ENCODE results near the gene LARP4B.
"Not testable (repeated sequence)": the region's sequence is repeated elsewhere in the genome, so short reads cannot be mapped to it uniquely, and the experiment has no call there.

LARP4B gene

DNA sequence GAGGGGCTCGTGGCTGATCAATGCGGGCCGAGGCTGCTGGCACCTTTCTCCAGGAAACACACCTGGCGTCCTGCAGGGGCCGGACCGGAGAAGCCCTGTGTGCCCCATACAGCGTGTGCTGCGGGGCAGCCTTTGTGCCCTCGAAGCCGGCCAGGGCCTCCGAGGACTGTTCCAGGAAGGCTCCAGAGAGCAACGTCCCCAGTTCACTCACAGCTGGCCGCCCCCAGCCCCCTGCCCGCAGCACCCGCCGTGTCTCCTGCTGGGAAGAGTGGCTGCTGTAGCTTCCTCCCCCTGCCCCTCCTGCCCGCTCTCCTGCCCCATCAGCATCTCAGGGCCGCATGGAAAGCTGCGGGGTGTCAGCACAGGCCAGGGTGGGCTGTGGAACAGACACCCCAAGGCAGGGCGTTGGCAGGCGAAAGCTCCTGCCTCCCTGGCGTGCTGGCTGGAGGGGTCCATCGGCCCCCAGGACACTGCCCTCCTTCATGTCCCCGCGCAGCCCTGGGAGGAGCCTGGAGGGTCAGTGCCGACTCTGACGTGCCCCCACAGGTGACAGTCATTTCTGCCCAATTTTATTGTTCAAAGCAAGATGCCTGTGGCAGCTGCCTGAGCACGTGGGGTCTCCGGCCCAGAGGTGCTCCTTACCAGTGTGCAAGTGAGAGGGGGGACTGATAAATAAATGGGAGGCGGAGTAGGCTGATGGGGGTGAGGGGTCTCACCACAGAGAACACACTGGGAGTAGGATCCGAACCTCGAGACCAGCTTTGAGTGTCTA lies 146.2 kb downstream of the LARP4B start:
- DNase-seq, result no peak

- DNase-seq, result no peak
Measured at GRCh38 chr10:784403-785088, 147.0 kb downstream of the LARP4B start.

DNA sequence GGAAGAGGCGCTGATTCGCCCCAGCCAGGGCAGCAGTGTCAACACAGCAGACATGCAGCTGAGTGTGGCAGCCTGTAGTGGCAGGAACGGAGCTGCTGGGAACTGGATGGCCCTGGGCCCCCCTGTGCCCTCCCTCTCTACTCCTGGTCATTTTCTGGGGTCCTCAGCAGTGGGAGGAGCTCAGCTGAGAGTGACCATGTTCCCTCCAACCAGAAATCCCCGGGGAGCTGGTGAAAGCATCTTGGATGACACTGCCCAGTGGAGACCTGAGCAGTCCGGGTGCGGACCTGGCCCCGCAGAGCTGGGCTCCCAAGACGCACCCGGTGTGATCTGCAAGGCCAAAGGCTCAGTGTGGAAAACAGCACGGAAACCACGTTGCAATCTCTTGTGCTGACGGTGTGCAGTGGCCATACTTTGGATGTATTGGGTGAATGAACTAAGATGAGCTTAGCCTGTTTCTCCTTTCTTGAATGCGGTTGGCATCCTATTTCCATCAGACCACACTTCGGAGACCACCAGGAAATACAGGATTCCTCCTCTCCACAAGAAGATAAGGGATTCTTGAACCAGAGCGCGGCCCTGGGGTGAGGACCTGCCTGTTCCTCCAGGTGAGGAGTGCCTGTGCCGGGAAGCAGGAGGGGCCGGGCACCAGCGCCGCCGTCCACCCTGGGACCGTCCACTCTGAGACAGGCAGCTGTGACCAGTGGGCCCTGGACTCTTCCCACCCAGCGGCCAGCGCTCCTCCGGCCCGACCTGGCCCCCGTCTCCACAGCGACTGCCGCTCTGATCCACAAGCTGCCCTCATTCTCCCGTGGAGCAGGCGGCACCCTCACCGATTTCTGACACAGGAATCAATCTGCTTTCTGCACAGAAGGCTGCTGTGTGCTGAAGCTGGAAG lies 148.5 kb downstream of the LARP4B start:
- no peak for DNase-seq

GRCh38 chr10:780536-781524 lies 150.7 kb downstream of the LARP4B start:
- DNase-seq, result no peak

- DNase-seq, result no peak
Measured at GRCh38 chr10:778626-779330, 152.7 kb downstream of the LARP4B start.

- no peak for DNase-seq
Measured at GRCh38 chr10:777913-778479, 153.5 kb downstream of the LARP4B start.

DNA sequence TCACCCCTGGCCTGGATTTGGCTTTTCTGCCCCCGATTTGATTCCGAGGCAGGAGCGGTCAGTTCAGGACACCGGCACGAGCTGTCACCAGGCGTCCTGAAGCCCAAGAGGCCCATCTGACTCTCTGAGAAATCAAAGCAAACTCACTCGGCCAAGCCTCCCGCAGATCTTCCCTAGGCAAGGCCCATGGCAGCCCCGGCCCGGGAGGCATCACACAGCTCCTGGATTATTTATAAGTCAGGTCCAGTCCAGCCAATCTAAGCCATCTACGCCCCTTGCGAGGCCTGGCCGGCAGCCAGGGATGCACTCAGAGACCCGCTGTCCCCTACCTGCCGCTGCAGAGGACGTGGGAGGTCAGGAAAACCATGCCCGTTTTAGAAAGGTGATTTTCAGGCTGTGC lies 154.7 kb downstream of the LARP4B start:
- no peak for DNase-seq

DNA sequence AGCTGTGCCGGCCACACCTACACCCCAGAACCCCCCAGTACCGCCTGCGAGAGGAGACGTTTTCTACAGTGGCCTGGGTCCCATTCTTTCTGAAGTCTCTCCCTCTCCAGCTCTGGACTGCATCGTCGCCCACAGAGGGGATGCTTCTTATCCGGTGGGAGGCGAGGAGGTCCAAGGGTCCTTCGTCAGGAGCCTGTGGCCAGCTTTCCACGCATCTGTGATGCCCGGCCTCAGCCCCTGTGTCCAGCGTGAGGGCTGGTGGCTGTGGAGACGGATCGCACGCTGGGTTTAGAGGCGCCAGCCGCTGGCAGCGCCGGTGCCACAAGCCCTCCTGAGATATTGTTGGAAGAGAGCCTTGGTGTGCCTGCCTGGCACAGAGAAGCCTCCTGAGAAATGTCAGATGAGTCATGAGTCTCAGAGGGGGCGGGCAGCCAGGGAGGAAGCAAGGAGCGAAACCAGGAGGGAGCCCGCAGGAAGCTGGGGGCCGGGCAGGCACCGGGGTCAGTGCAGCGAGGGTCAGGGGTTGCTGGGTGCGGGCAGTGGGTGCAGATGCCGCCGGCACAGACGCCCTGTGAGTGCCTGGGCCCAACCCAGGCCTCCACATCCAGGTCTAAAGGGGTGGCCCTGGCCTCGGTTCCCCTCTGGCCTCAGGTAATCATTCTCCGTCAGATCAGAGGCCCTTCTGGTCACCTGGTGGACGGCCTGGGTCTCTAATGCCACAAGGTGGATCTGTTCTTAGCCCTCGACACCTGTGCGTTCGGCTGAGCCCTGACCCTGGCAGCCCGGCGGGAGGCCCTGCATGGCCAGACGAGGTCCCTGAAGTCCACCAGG lies 156.0 kb downstream of the LARP4B start:
- no peak for DNase-seq

DNA sequence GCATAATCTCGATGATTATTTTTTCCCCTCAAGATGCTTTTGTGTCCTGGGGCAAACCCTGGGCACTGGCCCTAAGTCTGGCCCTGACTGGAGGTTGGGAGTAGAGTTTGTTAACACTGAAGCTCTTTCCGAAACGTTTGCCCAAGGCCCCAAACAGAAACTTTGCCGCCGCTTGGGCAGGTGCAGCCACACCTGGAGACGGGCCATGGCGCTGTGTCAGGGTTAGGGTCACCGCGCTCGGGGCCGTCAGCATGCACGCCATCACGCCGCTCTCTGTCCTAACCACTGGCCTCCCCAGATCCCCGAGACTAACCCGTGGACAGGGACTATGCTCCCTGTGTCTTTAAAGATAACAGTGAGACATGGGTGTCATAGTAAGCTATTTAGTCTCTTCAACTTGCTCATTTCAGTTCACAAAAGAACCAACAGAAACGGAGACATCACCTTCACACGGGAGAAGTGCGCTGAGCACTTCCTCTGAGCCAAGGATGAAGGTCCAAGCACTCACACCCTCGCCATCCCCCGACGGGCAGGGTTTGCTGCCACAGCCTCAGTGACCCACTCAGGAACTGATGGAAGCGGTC lies 156.8 kb downstream of the LARP4B start:
- no peak for DNase-seq

DNA sequence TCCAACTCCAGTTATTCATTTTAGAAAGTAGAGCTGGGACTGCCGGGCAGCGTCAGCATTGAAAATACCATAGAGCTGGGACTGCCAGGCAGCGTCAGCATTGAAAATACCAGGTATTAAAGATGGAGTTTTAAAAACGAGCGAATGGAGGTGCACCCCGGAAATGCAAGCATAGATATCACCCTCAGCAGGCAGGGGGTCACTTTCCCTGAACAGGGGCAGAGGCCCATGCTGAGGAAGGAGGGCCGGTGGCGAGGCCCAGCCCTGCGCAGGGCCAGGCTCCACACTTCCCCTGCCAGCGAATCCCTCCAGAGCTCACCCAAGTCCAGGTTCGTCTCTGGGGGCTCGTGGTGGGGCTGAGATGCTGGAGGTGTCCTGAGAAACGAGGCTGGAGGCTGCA lies 157.3 kb downstream of the LARP4B start:
- no peak for DNase-seq

DNA sequence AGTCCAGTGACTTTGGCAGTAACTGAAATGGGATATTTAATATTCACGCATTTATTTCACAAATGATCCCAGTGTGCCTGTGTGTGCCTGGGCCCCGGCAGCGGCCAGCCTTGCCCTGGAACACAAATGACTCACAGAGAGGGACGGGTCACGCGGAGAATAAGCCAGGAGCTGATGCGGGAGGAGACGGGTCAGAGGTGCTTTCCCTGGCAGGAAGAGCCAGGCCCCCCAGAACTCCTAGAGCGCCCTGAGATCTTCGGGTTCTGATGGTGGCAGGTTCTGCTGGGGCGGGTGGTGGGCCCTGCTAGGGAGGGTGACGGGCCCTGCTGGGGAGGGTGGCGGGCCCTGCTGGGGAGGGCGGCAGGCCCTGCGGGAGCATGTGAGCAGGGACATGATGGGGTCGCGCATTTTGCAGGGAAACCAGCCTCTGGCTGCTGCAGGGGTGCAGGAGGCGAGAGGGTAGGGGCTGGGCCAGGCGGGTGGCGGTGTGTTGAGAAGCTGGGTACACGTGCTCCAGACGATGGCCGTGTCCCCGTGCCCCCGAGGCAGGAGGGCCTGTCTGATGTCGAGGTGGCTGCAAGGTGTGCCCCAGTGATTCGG lies 157.8 kb downstream of the LARP4B start:
- no peak for DNase-seq

DNA sequence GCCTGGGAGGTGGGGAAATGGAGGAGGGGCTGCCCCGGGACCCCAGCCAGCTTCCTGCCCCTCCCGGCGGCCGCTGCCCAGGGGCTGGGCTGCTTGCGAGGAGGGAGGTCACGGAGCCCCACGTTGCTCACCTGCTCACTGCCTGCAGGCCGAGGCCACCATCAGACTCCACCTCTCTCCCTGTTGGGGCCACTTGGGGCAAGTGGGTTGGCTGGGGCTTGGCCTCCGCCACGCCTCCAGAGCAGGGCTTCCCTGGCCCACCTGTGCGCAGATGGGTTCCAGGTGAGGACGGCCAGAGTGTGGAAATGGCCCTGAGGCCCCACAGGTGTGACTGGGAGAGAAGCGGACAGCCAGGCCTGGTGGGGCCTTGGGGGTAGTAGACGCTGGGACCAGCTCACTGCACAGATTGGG lies 159.3 kb downstream of the LARP4B start:
- DNase-seq, result no peak

- DNase-seq, result no peak
Measured at GRCh38 chr10:771647-772046, 159.9 kb downstream of the LARP4B start.

DNA sequence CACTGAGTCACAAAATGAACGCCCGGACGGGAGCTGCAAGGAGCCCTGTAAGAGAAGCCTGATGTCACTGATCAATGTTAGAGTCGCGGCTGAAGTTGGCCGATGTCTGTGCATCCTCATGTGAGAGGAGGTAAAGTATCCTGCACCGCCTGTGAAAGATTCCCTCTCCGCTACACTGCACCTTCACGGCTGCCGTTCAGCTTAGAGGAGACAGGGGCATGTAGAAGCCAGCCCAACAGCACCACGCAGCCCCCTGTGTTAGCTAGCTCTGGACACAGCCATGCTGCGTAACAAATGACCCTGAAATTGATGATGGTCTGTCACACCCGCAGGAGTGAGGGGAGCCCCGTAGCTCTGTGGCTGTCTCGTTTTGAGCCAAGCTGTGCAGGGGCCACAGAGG lies 160.5 kb downstream of the LARP4B start:
- DNase-seq, result no peak

GRCh38 chr10:770048-770712 lies 161.3 kb downstream of the LARP4B start:
- not testable (repeated sequence) for DNase-seq

GRCh38 chr10:767794-768193 lies 163.7 kb downstream of the LARP4B start:
- no peak for DNase-seq

DNA sequence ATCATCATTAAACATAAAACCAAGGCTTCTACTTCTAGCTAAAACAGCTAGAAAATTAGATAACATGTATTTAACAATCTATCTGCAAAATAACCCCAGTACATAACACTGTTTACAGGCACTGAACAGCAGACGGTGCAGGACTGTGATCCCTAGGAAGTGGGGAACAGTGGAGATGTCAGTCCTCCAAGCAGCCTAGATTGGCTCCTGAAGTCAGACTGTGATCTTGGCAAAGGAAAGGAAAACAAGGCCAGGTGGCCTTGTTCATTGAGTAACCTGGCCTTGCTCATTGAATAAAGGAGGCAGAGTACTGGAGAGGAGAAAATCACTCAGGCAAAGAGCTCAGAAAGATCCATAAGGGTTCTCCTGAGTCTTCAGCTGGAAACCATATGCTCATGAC lies 164.3 kb downstream of the LARP4B start:
- no peak for DNase-seq

GRCh38 chr10:761376-761775 lies 170.1 kb downstream of the LARP4B start:
- DNase-seq, result no peak

DNA sequence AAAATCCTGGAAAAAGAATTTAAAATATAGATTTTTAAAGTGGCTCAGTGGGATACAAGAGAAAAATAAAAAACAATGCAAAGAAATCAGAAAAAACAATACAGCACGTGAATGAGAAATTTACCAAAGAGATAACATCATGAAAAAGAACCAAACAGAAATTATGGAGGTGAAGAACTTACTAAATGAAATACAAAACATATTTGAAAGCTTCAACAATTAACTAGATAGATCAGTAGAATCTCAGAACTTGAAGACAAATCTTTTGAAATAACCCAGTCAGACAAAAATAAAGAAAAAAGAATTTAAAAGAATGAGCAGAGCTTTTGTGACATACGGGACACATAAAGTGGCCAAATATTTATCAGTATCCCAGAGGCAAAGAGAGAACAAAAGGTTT lies 170.9 kb downstream of the LARP4B start:
- no peak for DNase-seq
